Type B pancreatic cell (in vitro differentiated cells): ENCODE measurements around the gene PHLDB3. TPM values are rescaled to one million over a fixed set of nuclear protein-coding genes. Genes with fewer than 3 reads are reported as not detected.

ENCODE experiments used
- DNase-seq: peaks from one replicate; pipeline ENCODE4 v3.0.0; 2021; ENCODE audit warnings: mixed read lengths; ENCODE audit not compliant: unreplicated experiment; ENCODE audit errors: extremely low spot score
- H3K27ac Mint-ChIP-seq: 2 replicates; pipeline ENCODE4 v1.8.0; 2021; ENCODE audit warnings: mild to moderate bottlenecking, mixed read lengths
- H3K27me3 Mint-ChIP-seq: 2 replicates; pipeline ENCODE4 v1.8.0; 2021; ENCODE audit warnings: mixed read lengths
- H3K36me3 Mint-ChIP-seq: 2 replicates; pipeline ENCODE4 v1.8.0; 2021; ENCODE audit warnings: mixed read lengths
- H3K4me1 Mint-ChIP-seq: one replicate; pipeline ENCODE4 v1.8.0; 2021; ENCODE audit warnings: mixed read lengths; ENCODE audit not compliant: unreplicated experiment
- H3K4me3 Mint-ChIP-seq: 2 replicates; pipeline ENCODE4 v1.8.0; 2021; ENCODE audit warnings: mild to moderate bottlenecking, mixed read lengths
- H3K9me3 Mint-ChIP-seq: 2 replicates; pipeline ENCODE4 v1.8.0; 2021; ENCODE audit warnings: mixed read lengths
- total RNA-seq: library from RNA; stranded (reverse); gene quantifications from 2 replicates; pipeline ENCODE4 v1.2.1, GENCODE V29; 2021; ENCODE audit warnings: low replicate concordance
- TF ChIP-seq, protein P1 (sequence below): fragments of 200-600 bp; sonication (generic); conservative IDR thresholded peaks from 2 replicates; pipeline ENCODE4 v1.5.0; 2021; ENCODE audit warnings: antibody characterized with exemption, mild to moderate bottlenecking

PHLDB3 gene
- total RNA-seq, 1 donor from 2014 or later = 37.9 TPM

DNA sequence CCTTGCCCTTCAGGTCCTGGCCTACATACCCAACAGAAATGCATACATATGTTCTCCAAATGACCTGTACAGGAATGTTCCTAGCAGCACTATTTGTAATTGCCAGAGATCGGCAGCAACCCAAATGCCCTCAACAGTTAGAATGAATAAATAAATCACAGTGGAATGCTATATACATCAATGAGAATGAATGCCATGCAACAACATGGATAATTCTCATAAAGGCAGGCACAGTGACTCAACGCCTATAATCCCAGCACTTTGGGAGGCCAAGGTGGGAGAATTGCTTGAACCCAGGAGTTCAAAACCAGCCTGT lies 71.2 kb downstream of the PHLDB3 start:
- no peak overlapping the region for H3K27ac Mint-ChIP-seq
- TF ChIP-seq, protein P1, sequence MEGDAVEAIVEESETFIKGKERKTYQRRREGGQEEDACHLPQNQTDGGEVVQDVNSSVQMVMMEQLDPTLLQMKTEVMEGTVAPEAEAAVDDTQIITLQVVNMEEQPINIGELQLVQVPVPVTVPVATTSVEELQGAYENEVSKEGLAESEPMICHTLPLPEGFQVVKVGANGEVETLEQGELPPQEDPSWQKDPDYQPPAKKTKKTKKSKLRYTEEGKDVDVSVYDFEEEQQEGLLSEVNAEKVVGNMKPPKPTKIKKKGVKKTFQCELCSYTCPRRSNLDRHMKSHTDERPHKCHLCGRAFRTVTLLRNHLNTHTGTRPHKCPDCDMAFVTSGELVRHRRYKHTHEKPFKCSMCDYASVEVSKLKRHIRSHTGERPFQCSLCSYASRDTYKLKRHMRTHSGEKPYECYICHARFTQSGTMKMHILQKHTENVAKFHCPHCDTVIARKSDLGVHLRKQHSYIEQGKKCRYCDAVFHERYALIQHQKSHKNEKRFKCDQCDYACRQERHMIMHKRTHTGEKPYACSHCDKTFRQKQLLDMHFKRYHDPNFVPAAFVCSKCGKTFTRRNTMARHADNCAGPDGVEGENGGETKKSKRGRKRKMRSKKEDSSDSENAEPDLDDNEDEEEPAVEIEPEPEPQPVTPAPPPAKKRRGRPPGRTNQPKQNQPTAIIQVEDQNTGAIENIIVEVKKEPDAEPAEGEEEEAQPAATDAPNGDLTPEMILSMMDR = no peak
- no peak overlapping the region for H3K4me3 Mint-ChIP-seq
- no peaks in the 10 kb centered on the region for H3K36me3 Mint-ChIP-seq
- no peaks in the 10 kb centered on the region for H3K27me3 Mint-ChIP-seq
- no peaks in the 10 kb centered on the region for H3K9me3 Mint-ChIP-seq
- no peaks in the 10 kb centered on the region for H3K4me1 Mint-ChIP-seq
- no peak for DNase-seq

DNA sequence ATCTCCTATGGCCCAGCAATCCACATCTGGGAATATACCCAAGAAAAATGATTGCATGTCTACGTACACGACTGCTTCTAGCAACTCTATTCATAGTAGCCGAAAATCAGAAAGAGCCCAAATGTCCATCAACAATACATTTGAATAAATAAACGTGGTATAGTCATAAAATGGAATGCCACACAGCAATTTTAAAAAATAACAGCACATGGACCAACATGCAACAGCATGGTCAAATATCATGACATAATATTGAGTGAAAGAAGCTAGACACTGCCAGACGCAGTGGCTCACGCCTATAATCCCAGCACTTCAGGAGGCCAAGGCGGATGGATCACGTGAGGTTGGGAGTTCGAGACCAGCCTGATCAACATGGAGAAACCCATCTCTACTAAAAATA lies 73.6 kb downstream of the PHLDB3 start:
- DNase-seq = no peak
- H3K4me1 Mint-ChIP-seq = no peaks in the 10 kb centered on the region
- peak overlapping the region; percentile 46 for H3K27ac Mint-ChIP-seq
- no peak overlapping the region for H3K4me3 Mint-ChIP-seq
- TF ChIP-seq, protein P1 = no peak
- H3K9me3 Mint-ChIP-seq = no peaks in the 10 kb centered on the region
- no peaks in the 10 kb centered on the region for H3K27me3 Mint-ChIP-seq
- no peaks in the 10 kb centered on the region for H3K36me3 Mint-ChIP-seq

DNA sequence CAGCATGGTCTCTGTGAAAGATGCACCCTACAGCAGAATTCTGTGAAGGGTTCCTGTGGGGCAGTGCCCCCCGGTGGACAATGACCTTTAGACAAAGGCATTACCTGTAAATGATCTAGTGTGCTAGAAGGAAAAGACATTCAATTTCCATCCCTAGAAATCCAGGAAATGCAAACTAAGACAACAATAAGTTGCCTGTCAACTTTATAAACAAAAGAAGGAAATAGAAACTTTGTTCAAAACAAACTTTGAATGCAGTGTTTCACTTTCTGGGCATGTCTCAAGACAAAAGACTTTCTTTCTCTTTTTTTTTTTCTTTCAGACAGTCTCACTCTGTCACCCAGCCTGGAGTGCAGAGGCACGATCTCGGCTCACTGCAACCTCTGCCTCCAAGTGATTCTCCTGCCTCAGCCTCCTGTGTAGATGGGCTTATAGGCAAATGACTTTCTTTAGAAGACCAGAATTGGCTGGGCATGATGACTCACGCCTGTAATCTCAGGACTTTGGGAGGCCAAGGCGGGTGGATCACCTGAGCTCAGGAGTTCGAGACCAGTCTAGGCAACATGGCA lies 74.3 kb downstream of the PHLDB3 start:
- TF ChIP-seq, protein P1 = peak; percentile 22
- H3K36me3 Mint-ChIP-seq = no peaks in the 10 kb centered on the region
- no peaks in the 10 kb centered on the region for H3K4me1 Mint-ChIP-seq
- peak overlapping the region; percentile 46 for H3K27ac Mint-ChIP-seq
- H3K4me3 Mint-ChIP-seq = peak overlapping the region; percentile 20
- no peaks in the 10 kb centered on the region for H3K9me3 Mint-ChIP-seq
- no peaks in the 10 kb centered on the region for H3K27me3 Mint-ChIP-seq
- no peak for DNase-seq

DNA sequence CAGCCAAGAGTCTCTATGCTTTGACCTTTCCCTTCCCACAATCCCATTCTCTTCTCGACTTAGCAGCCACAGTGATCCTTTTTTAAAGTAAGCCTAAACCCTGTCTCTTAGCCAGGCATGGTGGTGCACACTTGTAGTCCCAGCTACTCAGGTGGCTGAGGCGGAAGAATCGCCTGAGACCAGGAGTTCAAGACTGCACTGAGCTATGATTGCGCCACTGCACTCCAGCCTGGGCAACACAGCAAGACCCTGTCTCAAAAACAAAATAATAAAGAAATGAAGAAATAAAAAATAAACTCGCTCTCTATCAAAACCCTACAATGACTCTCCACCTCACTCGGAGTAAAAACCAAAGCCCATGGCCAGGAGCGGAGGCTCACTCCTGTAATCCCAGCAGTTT lies 75.2 kb downstream of the PHLDB3 start:
- Mint-ChIP-seq H3K4me1 (no peaks in the 10 kb centered on the region), H3K27me3 (no peaks in the 10 kb centered on the region), H3K4me3 (no peak overlapping the region), H3K9me3 (no peaks in the 10 kb centered on the region), H3K36me3 (no peaks in the 10 kb centered on the region), H3K27ac (no peak overlapping the region)
- no peak for DNase-seq
- TF ChIP-seq, protein P1 = no peak

DNA sequence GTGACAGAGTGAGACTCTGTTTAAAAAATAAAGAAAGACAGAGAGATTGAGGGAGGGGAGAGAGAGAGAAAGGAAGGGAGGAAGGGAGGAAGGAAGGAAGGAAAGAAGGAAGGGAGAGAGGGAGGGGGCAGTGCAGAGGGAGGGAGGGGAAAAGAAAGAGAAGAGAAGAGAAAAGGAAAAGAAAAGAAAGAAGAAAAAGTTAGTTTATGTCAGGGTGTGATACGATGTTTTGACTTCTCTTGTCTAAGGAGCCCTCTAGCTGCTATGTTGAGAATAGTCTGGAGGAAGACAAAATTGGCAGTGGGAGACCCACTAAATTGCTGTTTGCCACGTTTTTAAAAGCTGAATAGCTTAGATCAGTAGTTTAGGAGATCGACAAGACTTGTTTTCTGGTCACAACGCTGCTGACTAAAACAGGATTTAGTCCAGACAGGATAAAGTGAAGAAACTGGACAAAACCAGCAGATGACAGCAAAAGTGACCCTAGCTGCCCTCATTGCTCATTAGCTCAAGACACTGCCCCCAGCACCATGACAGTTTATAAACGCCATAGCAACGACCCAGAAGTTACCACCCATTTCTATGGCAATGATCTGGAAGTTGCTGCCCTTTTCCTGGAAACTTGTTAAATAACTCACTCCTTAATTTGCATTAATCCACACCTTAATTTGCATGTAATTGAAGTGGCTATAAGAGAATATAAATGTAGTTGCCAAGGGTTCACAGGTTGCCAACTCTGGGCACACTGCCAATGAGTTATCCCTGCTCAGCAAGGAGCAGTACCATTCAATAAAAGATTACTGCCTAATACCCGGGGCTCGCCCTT lies 78.8 kb downstream of the PHLDB3 start:
- Mint-ChIP-seq H3K27me3 (no peaks in the 10 kb centered on the region), H3K4me3 (no peak overlapping the region), H3K9me3 (no peaks in the 10 kb centered on the region), H3K4me1 (no peaks in the 10 kb centered on the region), H3K27ac (no peak overlapping the region), H3K36me3 (no peaks in the 10 kb centered on the region)
- no peak for DNase-seq
- TF ChIP-seq, protein P1 = peak; percentile 55

Other genes with a start within 250 kb of the PHLDB3 start
- gene PSG9, start 235.2 kb downstream of the PHLDB3 start, total RNA-seq = not detected in 2 replicates
- 0.29 TPM in 1 of 2 replicates, not detected in the other for gene CD177, start 151.1 kb downstream of the PHLDB3 start, total RNA-seq
- gene TEX101, start 89.9 kb downstream of the PHLDB3 start, total RNA-seq = not detected in 2 replicates
- gene LYPD3, start 39.1 kb downstream of the PHLDB3 start, total RNA-seq = 13.3 and 66.4 TPM in 2 replicates
- 57.3 and 116 TPM in 2 replicates for gene ETHE1, start 22.5 kb upstream of the PHLDB3 start, total RNA-seq
- gene ZNF575, start 28.4 kb upstream of the PHLDB3 start, total RNA-seq = 1.8 and 2.6 TPM in 2 replicates
- 33.0 and 63.7 TPM in 2 replicates for gene XRCC1, start 70.8 kb upstream of the PHLDB3 start, total RNA-seq
- 5.6 and 6.0 TPM in 2 replicates for gene PINLYP, start 71.1 kb upstream of the PHLDB3 start, total RNA-seq
- gene IRGQ, start 91.4 kb upstream of the PHLDB3 start, total RNA-seq = 37.1 and 41.5 TPM in 2 replicates
- gene ZNF576, start 91.8 kb upstream of the PHLDB3 start, total RNA-seq = 17.3 and 18.7 TPM in 2 replicates
- 0.56 and 0.69 TPM in 2 replicates for gene SRRM5, start 107.3 kb upstream of the PHLDB3 start, total RNA-seq
- 31.4 and 76.9 TPM in 2 replicates for gene ZNF428, start 114.9 kb upstream of the PHLDB3 start, total RNA-seq
- 28.2 and 37.9 TPM in 2 replicates for gene CADM4, start 135.1 kb upstream of the PHLDB3 start, total RNA-seq
- 18.7 and 32.1 TPM in 2 replicates for gene PLAUR, start 165.4 kb upstream of the PHLDB3 start, total RNA-seq
- gene IRGC, start 211.3 kb upstream of the PHLDB3 start, total RNA-seq = not detected in 2 replicates